ENCODE results near the gene PPY. TPM values are rescaled to one million over a fixed set of nuclear protein-coding genes. Genes with fewer than 3 reads are reported as not detected.

PPY gene, protein sequence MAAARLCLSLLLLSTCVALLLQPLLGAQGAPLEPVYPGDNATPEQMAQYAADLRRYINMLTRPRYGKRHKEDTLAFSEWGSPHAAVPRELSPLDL
- total RNA-seq: not detected

DNA sequence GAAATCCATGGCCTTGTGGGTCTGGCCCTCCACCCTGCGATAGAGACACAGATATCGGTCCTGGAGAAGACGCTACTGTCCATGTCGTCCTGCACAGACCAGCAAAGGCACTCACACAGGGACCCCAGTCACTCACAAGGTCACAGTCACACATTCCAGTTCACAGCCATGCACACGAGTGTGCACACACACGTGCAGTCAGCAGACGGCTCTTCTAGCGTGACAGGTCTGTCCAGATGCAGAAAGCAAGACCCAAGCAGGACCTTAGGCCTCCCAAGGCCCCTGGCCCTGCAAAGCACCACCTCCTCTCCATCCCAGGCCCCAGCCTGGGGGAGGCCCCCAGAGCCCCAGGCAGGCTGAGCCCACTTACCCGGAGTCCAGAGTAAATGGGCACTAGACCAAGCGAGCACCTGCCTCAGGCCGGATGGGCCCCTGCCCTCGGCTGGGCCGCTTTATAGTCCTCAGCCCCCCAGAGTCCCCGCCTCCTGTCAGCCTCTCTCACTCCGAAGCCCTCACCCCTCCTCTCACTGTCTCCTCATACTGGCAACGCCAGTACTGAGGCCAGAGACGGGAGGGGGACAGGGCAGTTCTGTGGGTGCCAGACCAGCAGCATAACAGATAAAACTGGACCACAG is at the start of gene PPY:
PPY (minus strand) TSS at position 426 of the 635 bp plus-strand sequence. CDS start 822 bp downstream, outside the sequence.
- H3K9me3 ChIP-seq (ENCODE audit: low read depth, low read length): no peaks in the 10 kb centered on the region
- H3K27me3 ChIP-seq (ENCODE audit: insufficient read depth, low read length): peaks cover 6% of the 10 kb centered on the region
- no peak within 1 kb of the TSS for H3K4me3 ChIP-seq (ENCODE audit: low read length)
- peaks cover 4% of the 10 kb centered on the region for H3K4me1 ChIP-seq (ENCODE audit: insufficient read depth, low read length)

- H3K4me3 ChIP-seq (ENCODE audit: low read length): no peak overlapping the region
- H3K27me3 ChIP-seq (ENCODE audit: insufficient read depth, low read length): peaks cover 25% of the 10 kb centered on the region
- no peaks in the 10 kb centered on the region for H3K9me3 ChIP-seq (ENCODE audit: low read depth, low read length)
- H3K4me1 ChIP-seq (ENCODE audit: insufficient read depth, low read length): peaks cover 8% of the 10 kb centered on the region
These were observed 46.0 kb upstream of the PPY start for GRCh38 chr17:43988301-43988700.

GRCh38 chr17:43987131-43988021 is 45.1 kb upstream of the PPY start:
- Histone ChIP-seq H3K4me1 (ENCODE audit: insufficient read depth, low read length) (peaks cover 8% of the 10 kb centered on the region), H3K4me3 (ENCODE audit: low read length) (no peak overlapping the region), H3K9me3 (ENCODE audit: low read depth, low read length) (no peaks in the 10 kb centered on the region), H3K27me3 (ENCODE audit: insufficient read depth, low read length) (peaks cover 34% of the 10 kb centered on the region)

DNA sequence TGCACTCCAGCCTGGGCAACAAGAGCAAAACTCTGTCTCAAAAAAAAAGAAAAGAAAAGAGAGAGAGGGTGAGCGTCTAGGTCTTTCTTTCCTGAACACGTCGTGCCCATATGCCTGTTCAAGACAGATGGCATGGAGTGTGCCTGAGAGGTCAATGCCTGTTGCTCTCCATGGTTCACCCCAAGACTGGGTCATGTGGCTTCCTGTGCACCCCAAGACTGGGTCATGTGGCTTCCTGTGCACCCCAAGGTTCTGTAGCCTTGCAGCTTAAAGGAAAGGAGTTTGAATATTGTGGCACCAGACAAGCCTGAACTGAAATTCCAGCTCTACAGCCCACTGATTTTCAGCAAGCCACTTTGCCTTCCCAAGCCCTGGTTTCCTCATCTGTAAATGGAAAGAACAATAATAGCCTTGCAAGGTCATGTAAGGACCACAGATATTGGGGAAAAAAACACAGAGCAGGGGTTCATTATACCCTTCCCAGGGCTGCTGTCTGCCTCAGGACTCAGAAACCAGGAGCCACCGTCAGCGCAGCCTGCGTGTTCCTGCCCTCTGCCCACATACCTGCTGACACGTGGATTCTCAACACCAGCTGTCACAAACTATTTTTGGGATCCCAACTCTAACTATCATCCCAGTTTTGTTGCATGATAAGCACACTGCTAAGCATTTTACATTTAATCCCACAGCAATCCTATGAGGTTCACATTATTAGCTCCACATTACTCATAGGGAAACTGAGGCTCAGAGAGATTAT is 44.1 kb upstream of the PPY start:
- H3K4me3 ChIP-seq (ENCODE audit: low read length): no peak overlapping the region
- H3K27me3 ChIP-seq (ENCODE audit: insufficient read depth, low read length): peaks cover 42% of the 10 kb centered on the region
- no peaks in the 10 kb centered on the region for H3K9me3 ChIP-seq (ENCODE audit: low read depth, low read length)
- H3K4me1 ChIP-seq (ENCODE audit: insufficient read depth, low read length): peaks cover 8% of the 10 kb centered on the region

- no peaks in the 10 kb centered on the region for H3K9me3 ChIP-seq (ENCODE audit: low read depth, low read length)
- H3K27me3 ChIP-seq (ENCODE audit: insufficient read depth, low read length): peaks cover 42% of the 10 kb centered on the region
- H3K4me1 ChIP-seq (ENCODE audit: insufficient read depth, low read length): peaks cover 8% of the 10 kb centered on the region
- H3K4me3 ChIP-seq (ENCODE audit: low read length): no peak overlapping the region
These were observed 42.2 kb upstream of the PPY start for GRCh38 chr17:43984521-43984920.

GRCh38 chr17:43983515-43984411 is 41.5 kb upstream of the PPY start:
- H3K9me3 ChIP-seq (ENCODE audit: low read depth, low read length): no peaks in the 10 kb centered on the region
- peaks cover 8% of the 10 kb centered on the region for H3K4me1 ChIP-seq (ENCODE audit: insufficient read depth, low read length)
- no peak overlapping the region for H3K4me3 ChIP-seq (ENCODE audit: low read length)
- peaks cover 42% of the 10 kb centered on the region for H3K27me3 ChIP-seq (ENCODE audit: insufficient read depth, low read length)

DNA sequence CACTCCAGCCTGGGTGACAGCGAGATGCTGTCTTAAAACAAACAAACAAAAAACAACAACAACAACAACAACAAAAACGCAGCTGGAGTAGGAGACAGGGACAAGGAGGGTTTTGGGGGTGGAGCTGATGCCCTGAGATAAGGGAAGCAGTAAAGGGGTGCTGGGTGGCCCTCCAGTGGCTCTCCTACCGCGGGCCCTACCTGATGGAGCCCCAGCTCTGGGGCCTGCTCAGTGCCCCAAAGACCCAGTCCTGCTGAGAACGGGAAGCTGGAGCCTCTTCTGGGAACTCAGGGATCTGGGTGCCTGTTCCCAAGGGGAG is 40.9 kb upstream of the PPY start:
- H3K9me3 ChIP-seq (ENCODE audit: low read depth, low read length): no peaks in the 10 kb centered on the region
- peaks cover 42% of the 10 kb centered on the region for H3K27me3 ChIP-seq (ENCODE audit: insufficient read depth, low read length)
- no peak overlapping the region for H3K4me3 ChIP-seq (ENCODE audit: low read length)
- H3K4me1 ChIP-seq (ENCODE audit: insufficient read depth, low read length): peaks cover 8% of the 10 kb centered on the region

GRCh38 chr17:43982171-43982570 is 39.9 kb upstream of the PPY start:
- peaks cover 8% of the 10 kb centered on the region for H3K4me1 ChIP-seq (ENCODE audit: insufficient read depth, low read length)
- H3K27me3 ChIP-seq (ENCODE audit: insufficient read depth, low read length): peaks cover 42% of the 10 kb centered on the region
- no peak overlapping the region for H3K4me3 ChIP-seq (ENCODE audit: low read length)
- no peaks in the 10 kb centered on the region for H3K9me3 ChIP-seq (ENCODE audit: low read depth, low read length)

DNA sequence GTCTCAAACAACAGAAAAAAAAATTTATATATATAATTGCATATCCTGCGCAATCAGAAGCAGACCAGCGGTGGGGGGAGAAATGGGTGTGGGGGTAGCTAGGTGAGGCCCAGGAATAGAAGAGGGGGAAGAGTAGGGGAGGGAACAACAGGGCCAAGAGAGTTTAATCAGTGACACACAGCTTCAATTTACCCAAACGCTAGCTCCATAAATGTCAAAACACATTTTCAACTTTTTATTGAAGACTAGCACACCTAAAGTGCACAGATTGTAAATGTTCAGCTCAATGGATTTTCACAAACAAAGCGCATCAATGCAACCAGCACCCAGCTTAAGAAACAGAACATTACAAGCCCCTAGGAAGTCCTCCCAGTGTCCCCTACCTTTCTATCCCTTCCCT is 37.4 kb upstream of the PPY start:
- H3K27me3 ChIP-seq (ENCODE audit: insufficient read depth, low read length): peaks cover 30% of the 10 kb centered on the region
- H3K4me1 ChIP-seq (ENCODE audit: insufficient read depth, low read length): peaks cover 8% of the 10 kb centered on the region
- H3K4me3 ChIP-seq (ENCODE audit: low read length): no peak overlapping the region
- no peaks in the 10 kb centered on the region for H3K9me3 ChIP-seq (ENCODE audit: low read depth, low read length)

DNA sequence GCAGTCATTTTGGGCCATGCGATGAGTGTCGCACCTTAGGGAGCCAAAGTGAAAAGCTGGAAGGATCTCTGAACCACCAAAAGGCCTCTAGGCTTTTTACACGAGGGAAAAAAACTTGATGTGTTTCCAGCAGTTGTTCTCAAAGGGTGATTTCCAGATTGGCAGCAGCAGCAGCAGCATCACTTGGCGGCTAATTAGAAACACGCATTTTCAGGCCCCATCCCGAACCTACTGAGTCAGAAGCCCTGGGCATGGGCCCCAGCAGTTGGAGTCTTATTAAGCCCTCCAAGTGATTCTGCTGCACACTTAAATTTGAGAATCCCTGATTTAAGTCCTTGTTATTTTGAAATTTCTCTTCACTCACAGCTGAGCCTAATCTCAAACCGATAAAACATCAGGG is 36.7 kb upstream of the PPY start:
- H3K4me1 ChIP-seq (ENCODE audit: insufficient read depth, low read length): peaks cover 7% of the 10 kb centered on the region
- H3K9me3 ChIP-seq (ENCODE audit: low read depth, low read length): no peaks in the 10 kb centered on the region
- H3K27me3 ChIP-seq (ENCODE audit: insufficient read depth, low read length): peaks cover 24% of the 10 kb centered on the region
- H3K4me3 ChIP-seq (ENCODE audit: low read length): no peak overlapping the region

- Histone ChIP-seq H3K4me3 (ENCODE audit: low read length) (no peak overlapping the region), H3K9me3 (ENCODE audit: low read depth, low read length) (no peaks in the 10 kb centered on the region), H3K4me1 (ENCODE audit: insufficient read depth, low read length) (no peaks in the 10 kb centered on the region), H3K27me3 (ENCODE audit: insufficient read depth, low read length) (peaks cover 15% of the 10 kb centered on the region)
These were observed 35.8 kb upstream of the PPY start for GRCh38 chr17:43978078-43978477.

GRCh38 chr17:43976963-43977837 is 34.9 kb upstream of the PPY start:
- Histone ChIP-seq H3K4me1 (ENCODE audit: insufficient read depth, low read length) (no peaks in the 10 kb centered on the region), H3K27me3 (ENCODE audit: insufficient read depth, low read length) (peaks cover 6% of the 10 kb centered on the region), H3K9me3 (ENCODE audit: low read depth, low read length) (no peaks in the 10 kb centered on the region), H3K4me3 (ENCODE audit: low read length) (no peak overlapping the region)

GRCh38 chr17:43975898-43976297 is 33.6 kb upstream of the PPY start:
- no peaks in the 10 kb centered on the region for H3K4me1 ChIP-seq (ENCODE audit: insufficient read depth, low read length)
- no peaks in the 10 kb centered on the region for H3K27me3 ChIP-seq (ENCODE audit: insufficient read depth, low read length)
- H3K9me3 ChIP-seq (ENCODE audit: low read depth, low read length): no peaks in the 10 kb centered on the region
- H3K4me3 ChIP-seq (ENCODE audit: low read length): no peak overlapping the region
